Thyroid gland (tissue), 4 donors: ENCODE measurements around the gene CELSR3. TPM values are rescaled to one million over a fixed set of nuclear protein-coding genes. Genes with fewer than 3 reads are reported as not detected.

ENCODE experiments used
- DNase-seq, 2 donors: peaks; one replicate each; pipeline ENCODE4 v3.0.0-alpha.2; 2019
- H3K27ac ChIP-seq, 3 donors: fragments of 200-600 bp; sonication (generic); 1 replicate in 2 of 3; 2 replicates in 1 of 3; pipeline ENCODE4 v1.5.1; 2016 to 2019; ENCODE audit warnings: mild to moderate bottlenecking in 1 of 3, moderate library complexity in 1 of 3
- H3K27me3 ChIP-seq: fragments of 200-600 bp; sonication (generic); one replicate; pipeline ENCODE4 v1.5.1; 2019
- H3K36me3 ChIP-seq, 2 donors: fragments of 200-600 bp; sonication (generic); one replicate each; pipeline ENCODE4 v1.5.1; 2016 to 2019
- H3K4me1 ChIP-seq, 2 donors: fragments of 200-600 bp; sonication (generic); one replicate each; pipeline ENCODE4 v1.5.1; 2017 to 2019
- H3K4me3 ChIP-seq, 3 donors: fragments of 200-600 bp; sonication (generic); replicated peaks in 1 of 3; 1 replicate in 2 of 3; 2 replicates in 1 of 3; pipeline ENCODE4 v1.5.1; 2016; ENCODE audit warnings: mild to moderate bottlenecking in 1 of 3
- H3K9me3 ChIP-seq: fragments of 200-600 bp; sonication (generic); one replicate; pipeline ENCODE4 v1.5.1; 2017
- POLR2A ChIP-seq, 2 donors: fragments of 450-650 bp; IDR thresholded peaks; one replicate each; pipeline ENCODE4 v1.6.1; 2017; ENCODE audit warnings: antibody characterized with exemption in 2 of 2, mild to moderate bottlenecking in 2 of 2, moderate library complexity in 1 of 2
- WGBS, 2 donors: methylation state at CpG; one replicate each; pipeline ENCODE4 v1.1.5; 2017; 5-methylcytosine and 5-hydroxymethylcytosine counted together
- intact Hi-C: fragments of 100-400 bp; cut with DNase I; formaldehyde crosslinking; loops from one replicate; pipeline ENCODE4 v1.15.1; 2023
- total RNA-seq, 4 donors: library from RNA; depleted of rRNA; stranded (reverse); fragments of >200 nt; gene quantifications; one replicate each; pipeline ENCODE4 v1.2.3, GENCODE V29; 2016
- TF ChIP-seq, protein P1 (sequence below), 6 experiments: fragments of 200-600 bp in 3 of 6; fragments of 450-650 bp in 3 of 6; sonication (generic) in 3 of 6; IDR thresholded peaks; one replicate each; pipeline ENCODE4 v1.5.1; 2016 to 2019; ENCODE audit warnings: antibody characterized with exemption in 6 of 6, mild to moderate bottlenecking in 2 of 6, inconsistent platforms in 1 of 6, moderate library complexity in 1 of 6

CELSR3 gene
- total RNA-seq, 4 donors from 2014 or later: 0.54 to 1.7 (median 1.0) TPM

DNA sequence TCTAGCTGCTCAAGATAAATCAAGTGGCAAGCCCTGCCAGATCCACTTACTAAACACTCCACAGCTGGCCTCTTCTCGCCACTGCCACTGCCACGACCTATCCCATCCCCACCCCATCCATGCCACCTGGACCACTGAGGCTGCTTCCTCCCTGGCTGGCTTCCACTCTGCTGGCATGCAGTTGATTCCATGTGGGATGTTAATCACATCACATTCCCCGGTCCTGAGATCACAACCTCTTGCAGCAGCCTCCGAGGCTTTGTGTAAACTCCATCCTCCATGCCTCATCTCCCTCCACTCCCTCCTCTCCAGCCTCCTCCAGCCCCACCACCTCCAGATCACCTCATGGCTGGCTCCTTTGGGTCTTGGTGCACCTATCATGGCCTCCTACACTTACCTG lies 15.4 kb upstream of the CELSR3 start:
- no peak for DNase-seq
- H3K4me3 ChIP-seq: no peak overlapping the region
- H3K9me3 ChIP-seq: no peaks in the 10 kb centered on the region
- H3K36me3 ChIP-seq: peaks cover 15 to 37% of the 10 kb centered on the region in 2 donors
- H3K27me3 ChIP-seq: no peaks in the 10 kb centered on the region
- peaks cover 0 to 2% of the 10 kb centered on the region in 2 donors for H3K4me1 ChIP-seq
- H3K27ac ChIP-seq: no peak overlapping the region
- intact Hi-C loops: no loop called here
- WGBS, 2 donors: 86 to 89% methylated on average over 4 of the region's 4 CpGs
- no peak for TF ChIP-seq POLR2A (IDR thresholded peaks at IDR 0.05)
- TF ChIP-seq, protein P1, sequence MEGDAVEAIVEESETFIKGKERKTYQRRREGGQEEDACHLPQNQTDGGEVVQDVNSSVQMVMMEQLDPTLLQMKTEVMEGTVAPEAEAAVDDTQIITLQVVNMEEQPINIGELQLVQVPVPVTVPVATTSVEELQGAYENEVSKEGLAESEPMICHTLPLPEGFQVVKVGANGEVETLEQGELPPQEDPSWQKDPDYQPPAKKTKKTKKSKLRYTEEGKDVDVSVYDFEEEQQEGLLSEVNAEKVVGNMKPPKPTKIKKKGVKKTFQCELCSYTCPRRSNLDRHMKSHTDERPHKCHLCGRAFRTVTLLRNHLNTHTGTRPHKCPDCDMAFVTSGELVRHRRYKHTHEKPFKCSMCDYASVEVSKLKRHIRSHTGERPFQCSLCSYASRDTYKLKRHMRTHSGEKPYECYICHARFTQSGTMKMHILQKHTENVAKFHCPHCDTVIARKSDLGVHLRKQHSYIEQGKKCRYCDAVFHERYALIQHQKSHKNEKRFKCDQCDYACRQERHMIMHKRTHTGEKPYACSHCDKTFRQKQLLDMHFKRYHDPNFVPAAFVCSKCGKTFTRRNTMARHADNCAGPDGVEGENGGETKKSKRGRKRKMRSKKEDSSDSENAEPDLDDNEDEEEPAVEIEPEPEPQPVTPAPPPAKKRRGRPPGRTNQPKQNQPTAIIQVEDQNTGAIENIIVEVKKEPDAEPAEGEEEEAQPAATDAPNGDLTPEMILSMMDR (IDR thresholded peaks at IDR 0.05): no peak

DNA sequence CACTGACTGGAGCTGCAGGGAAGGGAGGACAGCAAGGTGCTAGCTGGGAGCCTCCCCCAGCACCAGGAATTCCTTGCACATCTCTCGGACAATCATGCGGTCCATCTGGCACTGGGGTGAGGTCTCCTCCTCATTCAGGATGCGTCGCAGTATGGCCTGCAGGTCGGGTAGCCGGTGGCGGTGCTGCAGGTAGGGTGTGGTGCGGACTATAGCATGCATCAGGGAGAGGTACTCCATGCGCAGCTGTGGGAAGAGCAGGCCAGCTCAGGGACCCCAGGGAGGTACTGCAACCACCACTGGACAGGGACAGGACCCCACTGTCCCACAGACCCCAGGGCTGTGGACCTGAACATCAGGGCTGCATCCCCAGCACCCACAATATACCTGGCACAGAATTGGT lies 11.8 kb upstream of the CELSR3 start:
- H3K4me3 ChIP-seq: no peak overlapping the region
- intact Hi-C loops: no loop called here
- no peak for DNase-seq
- no peak overlapping the region for H3K27ac ChIP-seq
- peaks cover 9 to 12% of the 10 kb centered on the region in 2 donors for H3K36me3 ChIP-seq
- H3K27me3 ChIP-seq: no peaks in the 10 kb centered on the region
- H3K4me1 ChIP-seq: no peaks in the 10 kb centered on the region
- no peaks in the 10 kb centered on the region for H3K9me3 ChIP-seq
- no peak for TF ChIP-seq POLR2A (IDR thresholded peaks at IDR 0.05)
- TF ChIP-seq, protein P1 (IDR thresholded peaks at IDR 0.05): no peak
- WGBS, 2 donors: 93 to 96% methylated on average over 9 of the region's 9 CpGs

DNA sequence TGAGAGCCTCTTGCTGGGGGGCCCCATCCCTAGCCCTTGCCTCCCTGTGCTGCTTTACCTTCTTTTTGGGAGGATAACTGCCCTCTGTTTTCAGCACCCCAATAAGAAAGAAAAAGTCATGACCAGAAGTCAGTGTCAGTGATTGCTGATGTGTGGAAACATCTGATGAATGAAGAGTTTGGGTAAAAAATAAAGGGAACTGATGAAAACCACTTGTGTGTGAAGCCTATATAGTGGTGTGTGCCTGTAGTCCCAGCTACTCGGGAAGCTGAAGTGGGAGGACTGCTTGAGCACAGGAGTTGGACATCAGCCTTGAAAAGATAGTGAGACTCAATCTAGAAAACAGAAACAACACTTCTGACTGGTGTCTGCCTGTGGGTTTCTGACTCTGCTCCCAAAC lies 9.8 kb upstream of the CELSR3 start:
- TF ChIP-seq, protein P1 (IDR thresholded peaks at IDR 0.05): no peak
- no peak for TF ChIP-seq POLR2A (IDR thresholded peaks at IDR 0.05)
- 42% methylated on average over 1 of the region's 1 CpG for WGBS, 2 donors
- H3K36me3 ChIP-seq: no peaks in the 10 kb centered on the region
- intact Hi-C loops: no loop called here
- no peaks in the 10 kb centered on the region for H3K9me3 ChIP-seq
- DNase-seq: no peak
- H3K27me3 ChIP-seq: no peaks in the 10 kb centered on the region
- no peak overlapping the region for H3K27ac ChIP-seq
- no peak overlapping the region for H3K4me3 ChIP-seq
- no peaks in the 10 kb centered on the region for H3K4me1 ChIP-seq

DNA sequence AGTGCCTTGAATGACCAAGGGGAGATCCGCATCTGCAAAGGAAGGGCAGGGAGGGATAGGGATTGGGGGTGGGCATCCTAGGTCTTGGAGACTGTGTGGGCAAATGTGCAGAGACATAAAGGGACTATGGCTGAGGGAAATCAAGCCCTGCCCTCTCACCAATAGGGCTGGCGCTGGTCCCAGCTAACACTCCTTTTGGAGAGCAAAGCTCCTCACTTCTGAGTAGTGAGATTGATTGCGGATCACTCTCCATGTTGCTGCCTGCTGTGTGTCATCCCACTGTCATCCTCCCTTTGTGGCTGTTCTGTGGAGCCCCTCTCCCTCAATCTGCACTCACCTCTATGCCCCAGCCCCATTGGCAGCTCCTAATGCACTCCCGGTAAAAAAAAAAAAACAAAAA lies 2.2 kb upstream of the CELSR3 start:
- Histone ChIP-seq H3K27ac (no peak overlapping the region), H3K27me3 (no peaks in the 10 kb centered on the region), H3K36me3 (no peaks in the 10 kb centered on the region), H3K4me3 (no peak overlapping the region), H3K9me3 (no peaks in the 10 kb centered on the region), H3K4me1 (peaks cover 13 to 26% of the 10 kb centered on the region in 2 donors)
- DNase-seq: no peak
- intact Hi-C loops: no loop called here
- 86 to 87% methylated on average over 4 of the region's 4 CpGs for WGBS, 2 donors
- TF ChIP-seq, protein P1 (IDR thresholded peaks at IDR 0.05): no peak
- TF ChIP-seq POLR2A (IDR thresholded peaks at IDR 0.05): no peak

DNA sequence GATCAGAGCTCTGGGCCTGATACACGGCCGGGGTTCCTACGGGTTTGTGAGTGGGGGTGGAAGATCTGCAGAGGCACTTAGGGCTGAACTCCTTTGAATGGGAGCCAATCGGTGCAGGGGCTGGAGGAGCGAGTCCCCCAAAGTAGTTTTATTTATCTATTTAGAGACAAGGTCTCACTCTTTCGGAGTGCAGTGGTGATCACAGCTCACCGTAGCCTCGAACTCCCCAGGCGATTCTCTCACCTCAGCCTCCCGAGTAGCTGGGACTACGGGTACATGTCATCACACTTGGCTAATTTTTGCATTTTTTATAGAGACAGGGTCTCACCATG lies 1.6 kb upstream of the CELSR3 start:
- no peak for DNase-seq
- TF ChIP-seq, protein P1 (IDR thresholded peaks at IDR 0.05): no peak
- no peak for TF ChIP-seq POLR2A (IDR thresholded peaks at IDR 0.05)
- Histone ChIP-seq H3K9me3 (no peaks in the 10 kb centered on the region), H3K27ac (peak overlapping the region in 2 of 3 donors; percentile 67 to 85), H3K36me3 (no peaks in the 10 kb centered on the region), H3K27me3 (no peaks in the 10 kb centered on the region), H3K4me1 (peaks cover 13 to 26% of the 10 kb centered on the region in 2 donors), H3K4me3 (peak overlapping the region in 1 of 3 donors; percentile 34)
- 52 to 59% methylated on average over 11 of the region's 11 CpGs for WGBS, 2 donors
- intact Hi-C loops: no loop called here
